Stimulated activated CD4-positive, alpha-beta T cell treated with anti-CD3 and anti-CD28 coated beads, Interleukin-2, amount 100 ng/mL, for 4 hours (primary cell): ENCODE data around the gene FSTL4.

Experiments used
- DNase-seq: peaks from one replicate; pipeline ENCODE4 v3.0.0-alpha.2; 2020; ENCODE audit warnings: low read depth

The FSTL4 gene

GRCh38 chr5:133612249-133612860 lies at the start of gene FSTL4:
Gene FSTL4, minus strand, starts transcription at chr5:133612541.
- DNase-seq, result no peak

GRCh38 chr5:133661389-133661788 lies 49.0 kb upstream of the FSTL4 start:
- no peak for DNase-seq

- DNase-seq, result no peak
Observed at GRCh38 chr5:133658327-133658726, 46.0 kb upstream of the FSTL4 start.

- no peak for DNase-seq
Observed at GRCh38 chr5:133657036-133657435, 44.7 kb upstream of the FSTL4 start.

- no peak for DNase-seq
Observed at GRCh38 chr5:133655966-133656365, 43.6 kb upstream of the FSTL4 start.

GRCh38 chr5:133653760-133654049 lies 41.4 kb upstream of the FSTL4 start:
- no peak for DNase-seq

- no peak for DNase-seq
Observed at GRCh38 chr5:133652951-133653759, 40.8 kb upstream of the FSTL4 start.

GRCh38 chr5:133644000-133644865 lies 31.9 kb upstream of the FSTL4 start:
- DNase-seq, result no peak

GRCh38 chr5:133643365-133643764 lies 31.0 kb upstream of the FSTL4 start:
- no peak for DNase-seq

GRCh38 chr5:133642153-133642722 lies 29.9 kb upstream of the FSTL4 start:
- no peak for DNase-seq

GRCh38 chr5:133641683-133642082 lies 29.3 kb upstream of the FSTL4 start:
- DNase-seq, result no peak

- DNase-seq, result no peak
Observed at GRCh38 chr5:133639850-133640528, 27.6 kb upstream of the FSTL4 start.

- no peak for DNase-seq
Observed at GRCh38 chr5:133638436-133638835, 26.1 kb upstream of the FSTL4 start.

- DNase-seq, result no peak
Observed at GRCh38 chr5:133637206-133637605, 24.9 kb upstream of the FSTL4 start.

- DNase-seq, result no peak
Observed at GRCh38 chr5:133635051-133635450, 22.7 kb upstream of the FSTL4 start.

- DNase-seq, result no peak
Observed at GRCh38 chr5:133627180-133627579, 14.8 kb upstream of the FSTL4 start.

GRCh38 chr5:133624316-133624715 lies 12.0 kb upstream of the FSTL4 start:
- no peak for DNase-seq

GRCh38 chr5:133618141-133618540 lies 5.8 kb upstream of the FSTL4 start:
- DNase-seq, result no peak

- DNase-seq, result no peak
Observed at GRCh38 chr5:133613743-133614142, 1.4 kb upstream of the FSTL4 start.

GRCh38 chr5:133613184-133613583 lies 843 bp upstream of the FSTL4 start:
- DNase-seq, result no peak

- no peak for DNase-seq
Observed at GRCh38 chr5:133611357-133612248, 738 bp downstream of the FSTL4 start.
